Bronchial epithelial cell (primary cell): ENCODE measurements around the gene SLC17A6. TPM values are rescaled to one million over a fixed set of nuclear protein-coding genes. Genes with fewer than 3 reads are reported as not detected.

ENCODE experiments used
- DNase-seq: peaks from one replicate; pipeline ENCODE4 v3.0.0-alpha.2; 2010; ENCODE audit warnings: low read depth
- FAIRE-seq: peaks from 2 replicates; lab custom pipeline; 2011; peaks lifted over from hg19 to GRCh38; lab: Jason Lieb, UNC
- H3K27me3 ChIP-seq: 2 replicates; pipeline ENCODE4 v1.5.1; 2011; ENCODE audit warnings: low read length; ENCODE audit not compliant: control insufficient read depth, insufficient read depth
- H3K36me3 ChIP-seq: 2 replicates; pipeline ENCODE4 v1.5.1; 2011; ENCODE audit warnings: low read length; ENCODE audit not compliant: control insufficient read depth, insufficient read depth
- H3K4me3 ChIP-seq: 2 replicates; pipeline ENCODE4 v1.5.1; 2011; ENCODE audit warnings: mild to moderate bottlenecking, low read depth, low read length, control low read depth
- CTCF ChIP-seq: IDR thresholded peaks from 2 replicates; pipeline ENCODE4 v1.5.1; 2011; ENCODE audit warnings: mild to moderate bottlenecking, moderate library complexity, low read length, control low read depth, inconsistent platforms; ENCODE audit not compliant: insufficient read depth, severe bottlenecking
- total RNA-seq: library from RNA; depleted of rRNA; stranded (reverse); fragments of >200 nt; gene quantifications from 2 replicates; pipeline ENCODE4 v1.2.1, GENCODE V29; 2014

SLC17A6 gene
- total RNA-seq, 1 donor from 2014 or later, result not detected

DNA sequence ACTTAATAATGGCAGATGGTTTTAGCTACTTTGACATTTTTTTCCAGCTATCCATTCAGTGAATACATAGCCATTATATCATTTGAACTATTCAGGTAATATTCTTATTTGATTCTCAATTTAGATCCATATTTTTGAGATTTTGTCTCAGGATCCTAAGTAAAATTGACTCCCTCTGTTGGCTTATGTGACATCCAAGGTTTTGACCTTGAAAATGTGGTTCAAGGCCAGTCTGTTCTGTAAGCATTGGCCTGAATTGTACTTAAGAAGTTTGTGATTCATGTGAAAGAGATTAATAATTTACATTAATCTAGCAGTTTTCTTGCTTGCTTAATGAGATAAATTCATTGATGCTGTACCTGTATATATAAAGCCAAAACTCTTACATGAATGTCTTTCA, 1.6 kb upstream of the SLC17A6 start:
- TF ChIP-seq CTCF, result no peak
- Histone ChIP-seq H3K27me3 (peaks cover 16% of the 10 kb centered on the region), H3K4me3 (no peak overlapping the region), H3K36me3 (no peaks in the 10 kb centered on the region)
- FAIRE-seq (no peak), DNase-seq (no peak)

GRCh38 chr11:22339611-22340010, 1.4 kb downstream of the SLC17A6 start:
- Histone ChIP-seq H3K4me3 (no peak overlapping the region), H3K27me3 (peaks cover 41% of the 10 kb centered on the region), H3K36me3 (no peaks in the 10 kb centered on the region)
- DNase-seq, result no peak
- TF ChIP-seq CTCF, result no peak
- FAIRE-seq, result no peak

GRCh38 chr11:22340235-22340634, 2.1 kb downstream of the SLC17A6 start:
- peaks cover 41% of the 10 kb centered on the region for H3K27me3 ChIP-seq
- H3K4me3 ChIP-seq, result no peak overlapping the region
- no peaks in the 10 kb centered on the region for H3K36me3 ChIP-seq
- no peak for FAIRE-seq
- TF ChIP-seq CTCF, result no peak
- no peak for DNase-seq

GRCh38 chr11:22340701-22341587, 2.8 kb downstream of the SLC17A6 start:
- DNase-seq (no peak), FAIRE-seq (no peak)
- TF ChIP-seq CTCF, result no peak
- Histone ChIP-seq H3K27me3 (peaks cover 41% of the 10 kb centered on the region), H3K4me3 (no peak overlapping the region), H3K36me3 (no peaks in the 10 kb centered on the region)

- FAIRE-seq, result no peak
- no peak for TF ChIP-seq CTCF
- Histone ChIP-seq H3K4me3 (no peak overlapping the region), H3K36me3 (no peaks in the 10 kb centered on the region), H3K27me3 (peaks cover 41% of the 10 kb centered on the region)
- no peak for DNase-seq
Observed at GRCh38 chr11:22341588-22341931, 3.4 kb downstream of the SLC17A6 start.
